Sigmoid colon (tissue), 4 donors: ENCODE measurements around the gene PCCB.

Experiments used
- CTCF ChIP-seq, 4 experiments: fragments of 450-650 bp in 3 of 4; fragments of 200-600 bp in 1 of 4; IDR thresholded peaks; one replicate each; pipeline ENCODE4 v1.5.1; 2016 to 2019; ENCODE audit warnings: antibody characterized with exemption in 4 of 4, mild to moderate bottlenecking in 3 of 4, moderate library complexity in 2 of 4
- EP300 ChIP-seq, 4 donors: sonication (generic); formaldehyde crosslinking; IDR thresholded peaks; one replicate each; pipeline ENCODE4 v1.6.1; 2017; ENCODE audit warnings: antibody characterized with exemption in 4 of 4
- POLR2A ChIP-seq, 2 donors: fragments of 450-650 bp; IDR thresholded peaks; one replicate each; pipeline ENCODE4 v1.6.1; 2016; ENCODE audit warnings: antibody characterized with exemption in 2 of 2, mild to moderate bottlenecking in 2 of 2, moderate library complexity in 2 of 2
- POLR2AphosphoS5 ChIP-seq, 4 donors: sonication (generic); formaldehyde crosslinking; IDR thresholded peaks; one replicate each; pipeline ENCODE4 v1.6.1; 2017; ENCODE audit warnings: antibody characterized with exemption in 4 of 4

GRCh38 chr3:136336329-136337100 is 86.4 kb downstream of the PCCB start:
- TF ChIP-seq CTCF (IDR thresholded peaks at IDR 0.05) (no peak), POLR2AphosphoS5 (IDR thresholded peaks at IDR 0.05) (no peak), EP300 (IDR thresholded peaks at IDR 0.05) (no peak), POLR2A (IDR thresholded peaks at IDR 0.05) (no peak)
